H1 (cell line): Measurements from ENCODE around the gene ARHGEF39. TPM values are rescaled to one million over a fixed set of nuclear protein-coding genes. Genes with fewer than 3 reads are reported as not detected.

Source experiments
- CTCF ChIA-PET: fragments of 300-600 bp; sonication (Branson Sonifier 250); formaldehyde crosslinking; loops from one replicate; lab custom pipeline; 2021; ENCODE audit not compliant: partially characterized antibody; lab: Charles Lee
- POLR2A ChIA-PET: fragments of 300-600 bp; sonication (Branson Sonifier 250); formaldehyde crosslinking; loops from one replicate; lab custom pipeline; 2021; ENCODE audit warnings: inconsistent platforms; ENCODE audit not compliant: partially characterized antibody; lab: Charles Lee
- DNase-seq, 2 experiments: peaks; one replicate each; pipeline versions ENCODE4 v3.0.0 to v3.0.0-alpha.2; 2010 to 2022; ENCODE audit warnings: low spot score in 2 of 2, low read depth in 1 of 2, mixed read lengths in 1 of 2
- FAIRE-seq: peaks from 2 replicates; lab custom pipeline; 2011; peaks lifted over from hg19 to GRCh38; lab: Jason Lieb, UNC
- H2AFZ ChIP-seq: 2 replicates; pipeline ENCODE4 v1.8.1; 2012; ENCODE audit warnings: low read length, inconsistent platforms
- H2AK5ac ChIP-seq: 2 replicates; pipeline ENCODE4 v1.6.1; 2013; ENCODE audit warnings: low read depth, low read length
- H2BK120ac ChIP-seq: replicated peaks from 2 replicates; pipeline ENCODE3; 2013; ENCODE audit warnings: low read depth, low read length, inconsistent platforms
- H2BK12ac ChIP-seq: 2 replicates; pipeline ENCODE4 v1.6.1; 2013; ENCODE audit warnings: low read depth, low read length
- H2BK15ac ChIP-seq: 2 replicates; pipeline ENCODE4 v1.6.1; 2013; ENCODE audit warnings: low read length
- H2BK20ac ChIP-seq: 2 replicates; pipeline ENCODE4 v1.6.1; 2013; ENCODE audit warnings: low read length
- H2BK5ac ChIP-seq: 2 replicates; pipeline ENCODE4 v1.6.1; 2013; ENCODE audit warnings: low read depth, low read length
- H3K14ac ChIP-seq: 2 replicates; pipeline ENCODE4 v1.6.1; 2013; ENCODE audit warnings: inconsistent platforms; ENCODE audit not compliant: insufficient read length
- H3K18ac ChIP-seq: 2 replicates; pipeline ENCODE4 v1.6.1; 2013; ENCODE audit warnings: low read length; ENCODE audit errors: extremely low read depth
- H3K23ac ChIP-seq: 2 replicates; pipeline ENCODE4 v1.6.1; 2013; ENCODE audit warnings: inconsistent platforms; ENCODE audit not compliant: insufficient read length
- H3K23me2 ChIP-seq: 2 replicates; pipeline ENCODE4 v1.6.1; 2013; ENCODE audit warnings: low read depth, low read length
- H3K27ac ChIP-seq: 2 replicates; pipeline ENCODE4 v1.6.1; 2011; ENCODE audit warnings: low read depth, low read length, inconsistent platforms
- H3K27me3 ChIP-seq, 4 experiments: replicated peaks in 1 of 4; 1 replicate in 1 of 4; 2 replicates in 3 of 4; pipeline versions ENCODE4 v1.6.1 to v1.8.1; 2011 to 2013; ENCODE audit warnings: low read length in 3 of 4, mild to moderate bottlenecking in 3 of 4, inconsistent platforms in 2 of 4, mixed read lengths in 2 of 4, moderate library complexity in 1 of 4; ENCODE audit not compliant: control insufficient read depth in 3 of 4, insufficient read depth in 3 of 4; ENCODE audit errors: extremely low read depth in 1 of 4
- H3K36me3 ChIP-seq, 4 experiments: 2 replicates each; pipeline versions ENCODE4 v1.6.1 to v1.8.1; 2011 to 2013; ENCODE audit warnings: mild to moderate bottlenecking in 4 of 4, low read length in 3 of 4, moderate library complexity in 2 of 4, control low read depth in 1 of 4, inconsistent platforms in 1 of 4; ENCODE audit not compliant: insufficient read depth in 4 of 4, control insufficient read depth in 2 of 4
- H3K4ac ChIP-seq: replicated peaks from 2 replicates; pipeline ENCODE3; 2013; ENCODE audit warnings: low read length, low read depth, mixed read lengths, inconsistent platforms; ENCODE audit not compliant: insufficient read length
- H3K4me1 ChIP-seq, 4 experiments: replicated peaks in 1 of 4; 1 replicate in 1 of 4; 2 replicates in 3 of 4; pipeline versions ENCODE4 v1.6.1 to v1.8.1; 2011 to 2013; ENCODE audit warnings: low read length in 3 of 4, inconsistent platforms in 2 of 4, mixed read lengths in 1 of 4; ENCODE audit not compliant: insufficient read depth in 4 of 4, control insufficient read depth in 3 of 4
- H3K4me2 ChIP-seq, 2 experiments: 2 replicates each; pipeline versions ENCODE4 v1.6.1 to v1.8.1; 2011 to 2013; ENCODE audit warnings: low read depth in 2 of 2, low read length in 2 of 2, control low read depth in 1 of 2, inconsistent platforms in 1 of 2, mild to moderate bottlenecking in 1 of 2; ENCODE audit not compliant: insufficient read depth in 1 of 2
- H3K4me3 ChIP-seq, 4 experiments: fragments of 200-600, 300-600 bp in 1 of 4; sonication (generic), shearing (Covaris generic), sonication (Bioruptor Twin) in 1 of 4; 2 replicates each; pipeline versions ENCODE4 v1.5.1 to v1.8.1; 2011 to 2016; ENCODE audit warnings: low read length in 4 of 4, low read depth in 3 of 4, control low read depth in 2 of 4, inconsistent platforms in 2 of 4, mild to moderate bottlenecking in 2 of 4, mixed read lengths in 1 of 4, moderate library complexity in 1 of 4; ENCODE audit not compliant: insufficient read depth in 2 of 4; ENCODE audit errors: extremely low read depth in 1 of 4
- H3K56ac ChIP-seq: replicated peaks from 2 replicates; pipeline ENCODE3; 2013; ENCODE audit warnings: low read depth, mild to moderate bottlenecking, mixed read lengths, low read length, inconsistent platforms; ENCODE audit not compliant: insufficient read length
- H3K79me1 ChIP-seq: 2 replicates; pipeline ENCODE4 v1.6.1; 2013; ENCODE audit warnings: low read depth, low read length, control low read depth
- H3K79me2 ChIP-seq, 2 experiments: 2 replicates each; pipeline versions ENCODE4 v1.6.1 to v1.8.1; 2012 to 2013; ENCODE audit warnings: low read length in 2 of 2, mild to moderate bottlenecking in 2 of 2, inconsistent platforms in 1 of 2; ENCODE audit not compliant: insufficient read depth in 2 of 2, control insufficient read depth in 1 of 2
- H3K9ac ChIP-seq, 4 experiments: replicated peaks in 1 of 4; 1 replicate in 1 of 4; 2 replicates in 3 of 4; pipeline versions ENCODE4 v1.6.1 to v1.8.1; 2011 to 2013; ENCODE audit warnings: low read depth in 3 of 4, low read length in 3 of 4, control low read depth in 2 of 4, mild to moderate bottlenecking in 2 of 4, moderate library complexity in 2 of 4, inconsistent platforms in 1 of 4; ENCODE audit errors: extremely low read depth in 1 of 4
- H3K9me3 ChIP-seq, 2 experiments: 2 replicates each; pipeline versions ENCODE4 v1.6.1 to v1.8.1; 2012 to 2013; ENCODE audit warnings: mild to moderate bottlenecking in 2 of 2, moderate library complexity in 2 of 2, control low read depth in 1 of 2, inconsistent platforms in 1 of 2, low read depth in 1 of 2, low read length in 1 of 2, mixed read lengths in 1 of 2; ENCODE audit not compliant: insufficient read depth in 2 of 2
- H4K20me1 ChIP-seq, 2 experiments: replicated peaks in 1 of 2; 2 replicates each; pipeline versions ENCODE3 to v1.8.1; 2011 to 2013; ENCODE audit warnings: inconsistent platforms in 2 of 2, low read length in 2 of 2, mild to moderate bottlenecking in 1 of 2; ENCODE audit not compliant: insufficient read depth in 2 of 2, control insufficient read depth in 1 of 2
- H4K5ac ChIP-seq: 2 replicates; pipeline ENCODE4 v1.6.1; 2013; ENCODE audit warnings: low read length, low read depth, mixed read lengths, inconsistent platforms; ENCODE audit not compliant: insufficient read length
- H4K8ac ChIP-seq: 2 replicates; pipeline ENCODE4 v1.8.0; 2013; ENCODE audit warnings: mild to moderate bottlenecking, moderate library complexity, low read length, inconsistent platforms; ENCODE audit not compliant: insufficient read depth; ENCODE audit errors: extremely low read depth
- H4K91ac ChIP-seq: replicated peaks from 2 replicates; pipeline ENCODE3; 2013; ENCODE audit warnings: low read length, mixed read lengths, inconsistent platforms; ENCODE audit not compliant: insufficient read length
- BACH1 ChIP-seq: IDR thresholded peaks from 2 replicates; pipeline ENCODE4 v1.6.1; 2012; ENCODE audit warnings: low read length, improper control_type of control experiment
- CHD2 ChIP-seq: IDR thresholded peaks from 2 replicates; pipeline ENCODE4 v1.6.1; 2012; ENCODE audit warnings: low read length, improper control_type of control experiment
- EP300 ChIP-seq, 2 experiments: IDR thresholded peaks; 1 replicate in 1 of 2; 2 replicates in 1 of 2; pipeline ENCODE4 v1.6.1; 2011 to 2012; ENCODE audit warnings: low read depth in 2 of 2, low read length in 2 of 2, mild to moderate bottlenecking in 2 of 2, borderline replicate concordance in 1 of 2, inconsistent platforms in 1 of 2, moderate library complexity in 1 of 2
- EZH2 ChIP-seq: fragments of 200-600 bp; sonication (generic); IDR thresholded peaks from 2 replicates; pipeline ENCODE4 v1.7.1; 2012; ENCODE audit warnings: low read depth, mild to moderate bottlenecking, moderate library complexity, low read length, inconsistent platforms; ENCODE audit not compliant: severe bottlenecking
- FOSL1 ChIP-seq: IDR thresholded peaks from 2 replicates; pipeline ENCODE4 v1.6.1; 2011; ENCODE audit warnings: mild to moderate bottlenecking, low read depth, low read length, moderate library complexity; ENCODE audit not compliant: insufficient read depth
- JUND ChIP-seq: IDR thresholded peaks from 2 replicates; pipeline ENCODE4 v1.6.1; 2011; ENCODE audit warnings: mild to moderate bottlenecking, improper control_type of control experiment, low read length
- KDM5A ChIP-seq: fragments of 200-600 bp; IDR thresholded peaks from 2 replicates; pipeline ENCODE4 v1.7.1; 2012; ENCODE audit warnings: mild to moderate bottlenecking, low read length, inconsistent platforms, mixed read lengths
- NANOG ChIP-seq: IDR thresholded peaks from 2 replicates; pipeline ENCODE4 v1.6.1; 2011; ENCODE audit warnings: low read length, low read depth, mild to moderate bottlenecking, inconsistent platforms; ENCODE audit not compliant: insufficient read depth, poor library complexity, severe bottlenecking
- TAF1 ChIP-seq: IDR thresholded peaks from 2 replicates; pipeline ENCODE4 v1.6.1; 2011; ENCODE audit warnings: mild to moderate bottlenecking, low read depth, low read length
- WGBS, 2 experiments: shearing (Covaris generic) in 1 of 2; methylation state at CpG; one replicate each; pipeline versions ENCODE4 v1.1.6 to v1.1.7; 2013 to 2015; ENCODE audit warnings: low lambda C conversion rate in 2 of 2, mixed read lengths in 2 of 2, inconsistent platforms in 1 of 2, low coverage in 1 of 2, missing lambda C conversion rate in 1 of 2; ENCODE audit not compliant: insufficient replicate concordance in 2 of 2, insufficient coverage in 1 of 2, insufficient read length in 1 of 2; ENCODE audit errors: extremely low coverage in 1 of 2, missing lambda C conversion rate in 1 of 2; 5-methylcytosine and 5-hydroxymethylcytosine counted together
- polyA plus RNA-seq, 7 experiments: library from polyadenylated mRNA; depleted of rRNA in 3 of 7; stranded (reverse) in 5 of 7; unstranded in 2 of 7; fragments of >200 nt in 5 of 7; fragments of 200-250 nt in 2 of 7; gene quantifications; 1 replicate in 5 of 7; 2 replicates in 1 of 7; 4 replicates in 1 of 7; pipeline versions ENCODE4 v1.2.1 to v1.2.3, GENCODE V29; 2011 to 2013; ENCODE audit warnings: missing spikeins in 2 of 7, mixed read lengths in 2 of 7
- total RNA-seq: library from RNA; stranded (reverse); fragmentation: NEBNext Ultra II Directional; extraction: Animal tissue kit (Norgen Biotek cat#: 25700); gene quantifications from 2 replicates; pipeline ENCODE4 v1.2.1, GENCODE V29; 2021

Gene ARHGEF39
- total and polyA plus RNA-seq, 2 of the 8 experiments (the other 6 are each of a cell fraction or from before 2014, with no cell fraction given): 18.6 to 18.7 TPM

DNA sequence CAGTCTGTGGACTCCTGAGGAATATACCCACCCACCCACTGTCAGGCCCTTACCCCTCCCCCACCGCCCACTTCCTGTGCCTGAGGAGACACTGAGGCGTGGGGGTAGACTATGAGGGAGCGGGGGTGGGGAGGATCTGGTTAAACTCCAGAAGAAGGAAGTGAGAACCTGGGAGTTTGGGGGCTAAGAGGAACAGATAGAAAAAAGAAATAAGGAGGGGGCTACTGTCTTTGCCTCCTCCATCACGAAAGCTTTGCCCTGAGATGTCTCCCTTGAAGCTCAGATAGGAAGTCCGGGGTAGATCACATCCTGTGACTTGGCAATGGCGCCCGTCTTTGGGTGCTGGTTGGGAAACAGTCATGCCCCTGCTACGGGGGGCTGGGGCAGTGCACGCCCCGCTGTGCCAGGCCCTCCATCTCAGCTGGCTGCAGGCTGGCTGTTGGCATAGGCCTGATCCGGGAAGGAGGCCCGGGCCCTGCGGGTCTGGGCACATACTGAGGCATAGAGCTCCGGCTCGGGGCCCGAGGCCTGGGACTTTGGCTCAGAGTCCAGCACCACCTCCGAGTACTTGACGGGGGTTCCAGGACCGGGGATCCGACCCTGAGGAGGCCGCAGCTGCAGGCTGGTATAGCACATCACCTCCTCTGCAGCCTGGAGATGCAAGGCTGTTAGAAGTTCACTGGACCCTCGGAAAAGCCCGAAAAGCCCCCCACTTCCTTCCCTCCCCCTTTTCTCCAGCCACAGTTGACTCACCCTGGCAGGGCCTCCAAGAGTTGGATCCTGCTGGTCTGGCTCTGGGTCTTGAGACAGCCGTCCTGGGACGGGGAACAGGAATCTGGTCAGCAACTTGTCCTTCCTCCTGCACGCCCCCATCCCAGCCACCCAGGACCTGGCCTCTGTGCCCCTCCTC lies 15.3 kb downstream of the ARHGEF39 start:
- H2BK5ac ChIP-seq: peak overlapping the region; percentile 52; the same call in 1 of the 2 replicates
- TF ChIP-seq TAF1: no peak
- no peak for TF ChIP-seq KDM5A
- no peak for TF ChIP-seq JUND
- no peak for TF ChIP-seq EZH2
- no peak for TF ChIP-seq CHD2
- TF ChIP-seq BACH1: no peak
- TF ChIP-seq NANOG: no peak
- TF ChIP-seq FOSL1: no peak
- TF ChIP-seq EP300 (IDR thresholded peaks at IDR 0.05; ENCODE audit: borderline replicate concordance in 1 of 2, low read depth in 2 of 2, low read length in 2 of 2): no peak
- TF ChIP-seq, all 59 proteins: peak for 0
- H4K5ac ChIP-seq: no peak overlapping the region
- H3K36me3 ChIP-seq: no peaks in the 10 kb centered on the region
- H3K56ac ChIP-seq: no peak overlapping the region
- H3K4me2 ChIP-seq: peak overlapping the region in 1 of 2 experiments; percentile 45; a peak in 1 of 4 replicates
- no peak overlapping the region for H2AFZ ChIP-seq
- H2BK15ac ChIP-seq: 0 out of 2 replicates have a peak overlapping the region, but pooled peaks have one; percentile 72
- H3K27ac ChIP-seq: no peak overlapping the region
- no peak overlapping the region for H3K14ac ChIP-seq
- no peak overlapping the region for H3K9ac ChIP-seq
- peaks cover 0 to 17% (median 12%) of the 10 kb centered on the region in 4 experiments; a peak in 5 of 7 replicates for H3K4me1 ChIP-seq
- ChIA-PET CTCF (interaction anchor here (0.5 to 8.1 kb wide), 11 partner anchors 11 to 83 kb away, joined by 3 to 149 read pairs (median 20); partner anchors contain the start of genes ARHGEF39, CCDC107, CD72 and RMRP), POLR2A (interaction anchor here (0.5 to 6.2 kb wide), 4 partner anchors 7 to 80 kb away, joined by 3 to 53 read pairs (median 3); partner anchors contain the start of genes CCDC107 and RMRP)
- H4K8ac ChIP-seq: peak overlapping the region; percentile 9; the same call in 1 of the 2 replicates
- no peak for DNase-seq
- H3K9me3 ChIP-seq: no peaks in the 10 kb centered on the region
- H3K23ac ChIP-seq: no peak overlapping the region
- no peaks in the 10 kb centered on the region for H3K79me2 ChIP-seq
- H3K18ac ChIP-seq: no peak overlapping the region
- peaks cover 10% of the 10 kb centered on the region; the same call in 1 of the 2 replicates for H3K23me2 ChIP-seq
- 85% methylated on average over 23 of the region's 26 CpGs; no CpG with 5 or more reads in 1 of the 2 experiments for WGBS, 2 experiments
- FAIRE-seq: no peak
- H3K79me1 ChIP-seq: no peaks in the 10 kb centered on the region
- H3K4ac ChIP-seq: no peak overlapping the region
- H2AK5ac ChIP-seq: 0 out of 2 replicates have a peak overlapping the region, but pooled peaks have one; percentile 9
- H3K4me3 ChIP-seq: no peak overlapping the region; a peak in 1 of 8 replicates
- H2BK12ac ChIP-seq: peak overlapping the region; percentile 50; the same call in 1 of the 2 replicates
- no peaks in the 10 kb centered on the region for H4K20me1 ChIP-seq
- H4K91ac ChIP-seq: no peak overlapping the region
- no peaks in the 10 kb centered on the region for H3K27me3 ChIP-seq
- H2BK120ac ChIP-seq: peak overlapping the region; percentile 10
- peak overlapping the region; percentile 32; the same call in 1 of the 2 replicates for H2BK20ac ChIP-seq
